IMR-90 (cell line): ENCODE results near the gene KDF1. TPM values are rescaled to one million over a fixed set of nuclear protein-coding genes. Genes with fewer than 3 reads are reported as not detected.

Experiments used
- ATAC-seq: fragments of 200-7000 bp; cut with Tn5 transposase; 2 replicates; pipeline ENCODE4 v1.9.1; 2020; ENCODE audit warnings: low read depth, mild to moderate bottlenecking, moderate library complexity
- BruUV-seq: library from RNA; stranded (reverse); fragments of 400-500 nt; replicated peaks from 2 replicates; lab custom pipeline; 2021; lab: Mats Ljungman, UMichigan
- CTCF ChIA-PET: fragments of 300-600 bp; formaldehyde crosslinking; extraction: SDS; loops from one replicate; lab custom pipeline; 2021; ENCODE audit warnings: antibody characterized with exemption; lab: Yijun Ruan, JAX
- POLR2A ChIA-PET: fragments of 300-600 bp; sonication (Branson Sonifier 250); formaldehyde crosslinking; loops from one replicate; lab custom pipeline; 2022; ENCODE audit warnings: antibody characterized with exemption; ENCODE audit not compliant: unreplicated experiment; lab: Charles Lee
- DNase-seq: peaks from one replicate; pipeline ENCODE4 v3.0.0; 2013
- H2AFZ ChIP-seq: replicated peaks from 2 replicates; pipeline ENCODE3; 2013; ENCODE audit warnings: low read length, mild to moderate bottlenecking; ENCODE audit not compliant: poor library complexity
- H2AK5ac ChIP-seq: 2 replicates; pipeline ENCODE4 v1.6.1; 2013; ENCODE audit warnings: low read depth, low read length, inconsistent platforms
- H2AK9ac ChIP-seq: replicated peaks from 2 replicates; pipeline ENCODE3; 2013; ENCODE audit warnings: mild to moderate bottlenecking, low read depth, low read length, moderate library complexity; ENCODE audit not compliant: poor library complexity
- H2BK120ac ChIP-seq: 2 replicates; pipeline ENCODE4 v1.6.1; 2013; ENCODE audit warnings: low read depth, low read length, inconsistent platforms
- H2BK15ac ChIP-seq: 3 replicates; pipeline ENCODE4 v1.6.1; 2013; ENCODE audit warnings: low read depth, low read length, inconsistent platforms
- H2BK20ac ChIP-seq: 2 replicates; pipeline ENCODE4 v1.6.1; 2013; ENCODE audit warnings: low read depth, mild to moderate bottlenecking, inconsistent platforms, low read length, moderate library complexity
- H2BK5ac ChIP-seq: 2 replicates; pipeline ENCODE4 v1.6.1; 2013; ENCODE audit warnings: mild to moderate bottlenecking, low read depth, low read length, inconsistent platforms; ENCODE audit not compliant: poor library complexity, severe bottlenecking
- H3K14ac ChIP-seq: replicated peaks from 2 replicates; pipeline ENCODE4 v1.6.1; 2013; ENCODE audit warnings: low read depth, low read length, inconsistent platforms
- H3K18ac ChIP-seq: 2 replicates; pipeline ENCODE4 v1.6.1; 2013; ENCODE audit warnings: low read depth, low read length, control low read depth
- H3K23ac ChIP-seq: 2 replicates; pipeline ENCODE4 v1.6.1; 2013; ENCODE audit warnings: low read depth, low read length, inconsistent platforms
- H3K27ac ChIP-seq: 2 replicates; pipeline ENCODE4 v1.5.1; 2013; ENCODE audit warnings: mild to moderate bottlenecking, control low read depth, low read length; ENCODE audit not compliant: insufficient read depth
- H3K27me3 ChIP-seq: 2 replicates; pipeline ENCODE4 v1.6.1; 2013; ENCODE audit warnings: low read length; ENCODE audit not compliant: control insufficient read depth, insufficient read depth
- H3K36me3 ChIP-seq: 2 replicates; pipeline ENCODE4 v1.6.1; 2013; ENCODE audit warnings: low read length, mixed read lengths; ENCODE audit not compliant: control insufficient read depth, insufficient read depth
- H3K4ac ChIP-seq: 2 replicates; pipeline ENCODE4 v1.6.1; 2013; ENCODE audit warnings: low read depth, low read length, inconsistent platforms
- H3K4me1 ChIP-seq: 2 replicates; pipeline ENCODE4 v1.6.1; 2013; ENCODE audit warnings: low read length, mixed read lengths; ENCODE audit not compliant: control insufficient read depth, insufficient read depth
- H3K4me2 ChIP-seq: 2 replicates; pipeline ENCODE4 v1.6.1; 2013; ENCODE audit warnings: low read depth, mild to moderate bottlenecking, control low read depth, low read length, moderate library complexity
- H3K4me3 ChIP-seq: 2 replicates; pipeline ENCODE4 v1.5.1; 2013; ENCODE audit warnings: low read depth, mild to moderate bottlenecking, control low read depth, low read length, moderate library complexity; ENCODE audit not compliant: insufficient read depth
- H3K56ac ChIP-seq: 2 replicates; pipeline ENCODE4 v1.6.1; 2013; ENCODE audit warnings: low read length, inconsistent platforms; ENCODE audit not compliant: insufficient read depth; ENCODE audit errors: extremely low read depth
- H3K79me1 ChIP-seq, 2 experiments: 2 replicates each; pipeline ENCODE4 v1.6.1; 2013; ENCODE audit warnings: low read length in 2 of 2, inconsistent platforms in 1 of 2, low read depth in 1 of 2
- H3K9ac ChIP-seq: 2 replicates; pipeline ENCODE4 v1.6.1; 2013; ENCODE audit warnings: low read depth, low read length, control low read depth
- H3K9me1 ChIP-seq: 2 replicates; pipeline ENCODE4 v1.6.1; 2013; ENCODE audit warnings: low read length, inconsistent platforms; ENCODE audit not compliant: insufficient read depth
- H3K9me3 ChIP-seq: 2 replicates; pipeline ENCODE4 v1.6.1; 2013; ENCODE audit warnings: low read length; ENCODE audit not compliant: control insufficient read depth, insufficient read depth
- H4K20me1 ChIP-seq: 2 replicates; pipeline ENCODE4 v1.6.1; 2013; ENCODE audit warnings: low read length, inconsistent platforms; ENCODE audit not compliant: insufficient read depth
- H4K5ac ChIP-seq: 2 replicates; pipeline ENCODE4 v1.6.1; 2013; ENCODE audit warnings: mild to moderate bottlenecking, low read depth, low read length, control low read depth
- H4K8ac ChIP-seq, 2 experiments: 2 replicates each; pipeline ENCODE4 v1.6.1; 2013; ENCODE audit warnings: low read depth in 2 of 2, low read length in 2 of 2, control low read depth in 1 of 2, inconsistent platforms in 1 of 2
- H4K91ac ChIP-seq: 2 replicates; pipeline ENCODE4 v1.6.1; 2013; ENCODE audit warnings: low read depth, low read length, inconsistent platforms; ENCODE audit not compliant: insufficient read depth
- BHLHE40 ChIP-seq: fragments of 150-350 bp; IDR thresholded peaks from 2 replicates; pipeline ENCODE4 v1.6.1; 2016; ENCODE audit warnings: mild to moderate bottlenecking, low read depth, low read length
- CEBPB ChIP-seq: IDR thresholded peaks from 2 replicates; pipeline ENCODE4 v1.6.1; 2012; ENCODE audit warnings: low read depth, low read length, improper control_type of control experiment
- CHD1 ChIP-seq: IDR thresholded peaks from 2 replicates; pipeline ENCODE4 v1.6.1; 2012; ENCODE audit warnings: low read depth, low read length, improper control_type of control experiment
- CTCF ChIP-seq: conservative IDR thresholded peaks from 2 replicates; pipeline ENCODE4 v1.5.1; 2012; ENCODE audit warnings: mild to moderate bottlenecking, low read depth, low read length, improper control_type of control experiment
- ELK1 ChIP-seq: fragments of 150-350 bp; IDR thresholded peaks from 2 replicates; pipeline ENCODE4 v1.6.1; 2016; ENCODE audit warnings: low read depth, mild to moderate bottlenecking, low read length, moderate library complexity, borderline replicate concordance
- FOS ChIP-seq: fragments of 150-350 bp; IDR thresholded peaks from 2 replicates; pipeline ENCODE4 v1.6.1; 2016; ENCODE audit warnings: low read depth, low read length
- MAFK ChIP-seq: IDR thresholded peaks from 2 replicates; pipeline ENCODE4 v1.6.1; 2012; ENCODE audit warnings: low read depth, low read length, improper control_type of control experiment
- MAZ ChIP-seq: IDR thresholded peaks from 2 replicates; pipeline ENCODE4 v1.6.1; 2012; ENCODE audit warnings: low read depth, mild to moderate bottlenecking, low read length, improper control_type of control experiment, moderate library complexity, borderline replicate concordance
- MXI1 ChIP-seq: IDR thresholded peaks from 2 replicates; pipeline ENCODE4 v1.6.1; 2012; ENCODE audit warnings: low read depth, mild to moderate bottlenecking, low read length, moderate library complexity, borderline replicate concordance
- NFE2L2 ChIP-seq: fragments of 150-350 bp; IDR thresholded peaks from 2 replicates; pipeline ENCODE4 v1.6.1; 2016; ENCODE audit warnings: low read depth, mild to moderate bottlenecking, low read length
- POLR2A ChIP-seq: IDR thresholded peaks from 2 replicates; pipeline ENCODE4 v1.6.1; 2012; ENCODE audit warnings: mild to moderate bottlenecking, low read depth, low read length
- RAD21 ChIP-seq: IDR thresholded peaks from 2 replicates; pipeline ENCODE4 v1.6.1; 2012; ENCODE audit warnings: low read length, improper control_type of control experiment
- RCOR1 ChIP-seq: IDR thresholded peaks from 2 replicates; pipeline ENCODE4 v1.6.1; 2012; ENCODE audit warnings: mild to moderate bottlenecking, low read length, improper control_type of control experiment; ENCODE audit not compliant: insufficient replicate concordance
- RFX5 ChIP-seq: IDR thresholded peaks from 2 replicates; pipeline ENCODE4 v1.8.0; 2012; ENCODE audit warnings: low read depth, mild to moderate bottlenecking, low read length, moderate library complexity
- SMC3 ChIP-seq: fragments of 150-350 bp; IDR thresholded peaks from 2 replicates; pipeline ENCODE4 v1.6.1; 2016; ENCODE audit warnings: low read depth, mild to moderate bottlenecking, antibody characterized with exemption, low read length, moderate library complexity
- USF2 ChIP-seq: fragments of 150-350 bp; IDR thresholded peaks from 2 replicates; pipeline ENCODE4 v1.6.1; 2017; ENCODE audit warnings: mild to moderate bottlenecking, antibody characterized with exemption, low read length, low read depth
- WGBS, 2 experiments: methylation state at CpG; one replicate each; pipeline versions ENCODE4 v1.1.5 to v1.1.7; 2013; ENCODE audit warnings: missing lambda C conversion rate in 2 of 2; ENCODE audit not compliant: insufficient read length in 1 of 2; ENCODE audit errors: extremely low coverage in 2 of 2; 5-methylcytosine and 5-hydroxymethylcytosine counted together
- dilution Hi-C: fragments of 300-500 bp; cut with HindIII; formaldehyde crosslinking; loops from one replicate; pipeline ENCODE4 v1.14.3; 2018; ENCODE audit warnings: low sequenced_read_pairs; ENCODE audit not compliant: unreplicated experiment
- in situ Hi-C: fragments of 300-500 bp; cut with MboI; formaldehyde crosslinking; loops from 3 replicates; pipeline ENCODE4 v1.14.3; 2019; ENCODE audit warnings: low sequenced_read_pairs, inconsistent platforms, mixed read lengths
- intact Hi-C: fragments of 100-400 bp; cut with micrococcal nuclease; formaldehyde crosslinking; loops from 2 replicates; pipeline ENCODE4 v1.10.0; 2022
- polyA plus RNA-seq, 3 experiments: library from polyadenylated mRNA; depleted of rRNA; stranded (reverse); fragments of >200 nt; gene quantifications; 2 replicates each; pipeline ENCODE4 v1.2.3, GENCODE V29; 2012; ENCODE audit warnings: low replicate concordance in 1 of 3
- total RNA-seq: library from RNA; depleted of rRNA; stranded (reverse); fragments of >200 nt; gene quantifications from 2 replicates; pipeline ENCODE4 v1.2.3, GENCODE V29; 2012

KDF1 gene
- total and polyA plus RNA-seq, 2 of the 4 experiments (the other 2 are of a cell fraction) = not detected

- Histone ChIP-seq H2AK5ac (no peak overlapping the region), H3K9ac (no peak overlapping the region), H2BK15ac (no peak overlapping the region), H3K14ac (no peak overlapping the region), H2AFZ (no peak overlapping the region), H4K20me1 (peaks cover 5% of the 10 kb centered on the region), H4K5ac (no peak overlapping the region), H3K36me3 (peaks cover 28% of the 10 kb centered on the region), H3K56ac (no peak overlapping the region), H4K8ac (no peak overlapping the region), H3K27me3 (no peaks in the 10 kb centered on the region), H3K4me2 (no peak overlapping the region), H2BK20ac (no peak overlapping the region), H2AK9ac (no peak overlapping the region), H3K9me3 (no peaks in the 10 kb centered on the region), H3K4me3 (no peak overlapping the region), H3K79me1 (peaks cover 23 to 53% of the 10 kb centered on the region in 2 experiments), H3K9me1 (0 out of 2 replicates have a peak, but pooled peaks cover 2% of the 10 kb centered on the region), H3K4me1 (no peaks in the 10 kb centered on the region), H3K23ac (no peak overlapping the region), H2BK120ac (no peak overlapping the region), H3K4ac (no peak overlapping the region), H3K18ac (no peak overlapping the region), H3K27ac (no peak overlapping the region), H2BK5ac (no peak overlapping the region), H4K91ac (no peak overlapping the region)
- no peak for DNase-seq
- TF ChIP-seq BHLHE40 = no peak
- TF ChIP-seq CEBPB = no peak
- no peak for TF ChIP-seq USF2
- TF ChIP-seq MXI1 = no peak
- TF ChIP-seq CTCF = no peak
- TF ChIP-seq RAD21 = no peak
- no peak for TF ChIP-seq NFE2L2
- TF ChIP-seq ELK1 = no peak
- no peak for TF ChIP-seq FOS
- no peak for TF ChIP-seq RCOR1
- TF ChIP-seq MAFK = no peak
- TF ChIP-seq CHD1 = no peak
- no peak for TF ChIP-seq RFX5
- no peak for TF ChIP-seq POLR2A
- TF ChIP-seq SMC3 = no peak
- no peak for TF ChIP-seq MAZ
- CTCF ChIA-PET = no interaction called here
- dilution Hi-C loops (no loop called here), intact Hi-C loops (no loop called here), in situ Hi-C loops (no loop called here)
- ATAC-seq = no peak
- no CpG with 5 or more reads among the region's 3 CpGs for WGBS, 2 experiments
- BruUV-seq = no TSS peak
- POLR2A ChIA-PET = no interaction called here
These were observed 27.7 kb downstream of the KDF1 start for GRCh38 chr1:26932531-26932930.
